ENCODE measurements around the gene MREG.

DNA sequence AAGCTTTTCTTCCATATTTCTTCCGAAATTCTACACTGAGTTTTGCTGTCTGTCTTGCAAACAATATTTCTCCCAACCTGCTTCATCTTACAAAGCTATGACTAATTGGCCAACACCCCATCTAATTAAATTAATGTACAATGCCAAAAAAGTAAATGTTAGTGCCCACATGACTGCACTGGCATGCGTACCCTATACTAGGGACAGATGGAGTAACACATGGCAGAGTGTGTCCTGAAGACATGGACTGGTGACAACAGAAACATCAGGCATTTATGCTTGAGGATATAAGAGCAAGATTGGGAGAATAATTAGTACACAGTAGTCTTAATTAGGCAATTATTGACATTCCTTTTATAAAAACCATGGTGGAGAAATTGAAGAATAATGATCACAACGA is 66.8 kb downstream of the MREG start:
- TF ChIP-seq, protein P1, sequence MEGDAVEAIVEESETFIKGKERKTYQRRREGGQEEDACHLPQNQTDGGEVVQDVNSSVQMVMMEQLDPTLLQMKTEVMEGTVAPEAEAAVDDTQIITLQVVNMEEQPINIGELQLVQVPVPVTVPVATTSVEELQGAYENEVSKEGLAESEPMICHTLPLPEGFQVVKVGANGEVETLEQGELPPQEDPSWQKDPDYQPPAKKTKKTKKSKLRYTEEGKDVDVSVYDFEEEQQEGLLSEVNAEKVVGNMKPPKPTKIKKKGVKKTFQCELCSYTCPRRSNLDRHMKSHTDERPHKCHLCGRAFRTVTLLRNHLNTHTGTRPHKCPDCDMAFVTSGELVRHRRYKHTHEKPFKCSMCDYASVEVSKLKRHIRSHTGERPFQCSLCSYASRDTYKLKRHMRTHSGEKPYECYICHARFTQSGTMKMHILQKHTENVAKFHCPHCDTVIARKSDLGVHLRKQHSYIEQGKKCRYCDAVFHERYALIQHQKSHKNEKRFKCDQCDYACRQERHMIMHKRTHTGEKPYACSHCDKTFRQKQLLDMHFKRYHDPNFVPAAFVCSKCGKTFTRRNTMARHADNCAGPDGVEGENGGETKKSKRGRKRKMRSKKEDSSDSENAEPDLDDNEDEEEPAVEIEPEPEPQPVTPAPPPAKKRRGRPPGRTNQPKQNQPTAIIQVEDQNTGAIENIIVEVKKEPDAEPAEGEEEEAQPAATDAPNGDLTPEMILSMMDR (conservative IDR thresholded peaks at IDR 0.05; ENCODE audit: low read depth, low read length): no peak
- no peak for TF ChIP-seq EZH2 (IDR thresholded peaks at IDR 0.05; ENCODE audit: borderline replicate concordance, low read depth, low read length, poor library complexity, severe bottlenecking)
